GM21423 (cell line): ENCODE results near the gene P3H1.
A peak's percentile ranks its signal among the peaks of the same experiment; 100 is the strongest.
"Not testable (repeated sequence)": the region's sequence is repeated elsewhere in the genome, so short reads cannot be mapped to it uniquely, and the experiment has no call there.

Source experiments
- ATAC-seq: cut with Tn5 transposase; IDR thresholded peaks from one replicate; pipeline ENCODE4 v1.9.1; 2021; ENCODE audit warnings: mild to moderate bottlenecking, moderate library complexity; ENCODE audit not compliant: unreplicated experiment

P3H1 gene, protein sequence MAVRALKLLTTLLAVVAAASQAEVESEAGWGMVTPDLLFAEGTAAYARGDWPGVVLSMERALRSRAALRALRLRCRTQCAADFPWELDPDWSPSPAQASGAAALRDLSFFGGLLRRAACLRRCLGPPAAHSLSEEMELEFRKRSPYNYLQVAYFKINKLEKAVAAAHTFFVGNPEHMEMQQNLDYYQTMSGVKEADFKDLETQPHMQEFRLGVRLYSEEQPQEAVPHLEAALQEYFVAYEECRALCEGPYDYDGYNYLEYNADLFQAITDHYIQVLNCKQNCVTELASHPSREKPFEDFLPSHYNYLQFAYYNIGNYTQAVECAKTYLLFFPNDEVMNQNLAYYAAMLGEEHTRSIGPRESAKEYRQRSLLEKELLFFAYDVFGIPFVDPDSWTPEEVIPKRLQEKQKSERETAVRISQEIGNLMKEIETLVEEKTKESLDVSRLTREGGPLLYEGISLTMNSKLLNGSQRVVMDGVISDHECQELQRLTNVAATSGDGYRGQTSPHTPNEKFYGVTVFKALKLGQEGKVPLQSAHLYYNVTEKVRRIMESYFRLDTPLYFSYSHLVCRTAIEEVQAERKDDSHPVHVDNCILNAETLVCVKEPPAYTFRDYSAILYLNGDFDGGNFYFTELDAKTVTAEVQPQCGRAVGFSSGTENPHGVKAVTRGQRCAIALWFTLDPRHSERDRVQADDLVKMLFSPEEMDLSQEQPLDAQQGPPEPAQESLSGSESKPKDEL

GRCh38 chr1:42766741-42767509 is at the start of gene P3H1, which contains the start of gene C1orf50:
Gene P3H1, minus strand, starts transcription at chr1:42767028. Its CDS starts 57 bp downstream, at chr1:42766971.
Gene C1orf50, plus strand, starts transcription at chr1:42767249. Its CDS starts 63 bp downstream, at chr1:42767312.
- peak; percentile 88 for ATAC-seq

DNA sequence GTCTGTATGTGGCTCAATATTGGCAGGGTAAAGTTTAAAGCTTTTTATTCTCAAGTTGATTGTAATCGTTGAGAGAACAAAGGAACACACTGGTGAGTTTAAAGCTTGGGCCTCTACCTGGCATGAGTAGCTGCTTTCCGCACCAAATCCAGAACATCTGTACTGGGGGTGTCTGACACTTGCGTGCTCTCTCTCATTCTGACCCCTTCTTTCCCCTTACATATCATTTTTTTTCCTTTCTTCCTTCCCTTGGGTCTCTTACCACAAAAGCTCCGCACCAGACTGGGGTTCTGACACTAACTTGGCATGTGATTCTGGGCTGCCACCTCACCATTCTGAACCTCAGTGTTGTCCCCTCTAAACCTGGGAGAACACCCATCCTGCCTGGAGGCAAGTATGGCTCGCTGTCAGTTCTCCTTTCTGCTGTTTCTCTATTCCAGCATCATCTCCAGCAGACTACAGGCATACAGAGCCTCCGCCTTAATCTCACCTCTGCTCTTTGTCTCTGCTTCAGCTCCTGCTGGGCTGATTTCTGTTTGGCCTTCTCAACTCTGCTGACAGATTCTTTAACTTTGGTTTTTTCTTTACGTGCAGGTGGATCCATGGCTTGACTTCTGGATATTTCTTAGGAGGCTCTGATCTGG is 49.2 kb upstream of the P3H1 start:
- peak; percentile 4 for ATAC-seq

DNA sequence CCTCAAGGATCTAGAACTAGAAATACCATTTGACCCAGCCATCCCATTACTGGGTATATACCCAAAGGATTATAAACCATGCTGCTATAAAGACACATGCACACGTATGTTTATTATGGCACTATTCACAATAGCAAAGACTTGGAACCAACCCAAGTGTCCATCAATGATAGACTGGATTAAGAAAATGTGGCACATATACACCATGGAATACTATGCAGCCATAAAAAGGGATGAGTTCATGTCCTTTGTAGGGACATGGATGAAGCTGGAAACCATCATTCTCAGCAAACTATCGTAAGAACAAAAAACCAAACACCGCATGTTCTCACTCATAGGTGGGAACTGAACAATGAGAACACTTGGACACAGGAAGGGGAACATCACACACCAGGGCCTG is 48.0 kb upstream of the P3H1 start:
- ATAC-seq = not testable (repeated sequence)

DNA sequence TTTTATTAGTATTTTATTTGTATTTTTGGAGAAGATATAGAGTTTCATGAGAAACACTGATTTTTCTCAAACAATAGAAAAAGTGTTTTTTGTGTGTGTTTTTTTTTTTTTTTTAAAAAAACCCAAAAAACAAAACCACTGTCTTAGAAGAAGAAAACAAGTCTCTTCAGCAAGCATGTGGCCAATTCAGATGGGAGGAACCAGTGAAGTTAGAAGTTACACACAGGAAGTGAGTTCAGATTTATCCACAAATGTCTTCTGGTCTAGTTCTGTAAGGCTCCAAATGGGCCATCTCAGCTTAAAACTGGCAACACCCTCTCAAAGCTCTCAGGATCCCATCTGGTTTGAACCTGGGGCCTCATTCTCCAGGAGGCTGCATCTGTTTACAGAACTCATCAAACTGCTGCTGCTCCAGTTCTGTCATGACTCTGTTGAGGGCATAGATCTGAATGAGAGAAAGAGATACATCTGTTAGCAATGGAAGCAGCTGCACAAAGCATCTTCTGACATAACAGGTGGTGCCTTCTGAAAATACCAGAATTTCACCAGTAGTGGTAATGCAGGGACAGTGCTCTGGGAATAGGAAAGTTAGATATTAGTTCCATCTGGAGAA is 40.3 kb upstream of the P3H1 start:
- ATAC-seq = no peak

- no peak for ATAC-seq
These were observed 39.8 kb upstream of the P3H1 start for GRCh38 chr1:42806593-42806992.

- no peak for ATAC-seq
These were observed 39.3 kb upstream of the P3H1 start for GRCh38 chr1:42806171-42806570.

- ATAC-seq = no peak
These were observed 35.1 kb upstream of the P3H1 start for GRCh38 chr1:42801832-42802473.

DNA sequence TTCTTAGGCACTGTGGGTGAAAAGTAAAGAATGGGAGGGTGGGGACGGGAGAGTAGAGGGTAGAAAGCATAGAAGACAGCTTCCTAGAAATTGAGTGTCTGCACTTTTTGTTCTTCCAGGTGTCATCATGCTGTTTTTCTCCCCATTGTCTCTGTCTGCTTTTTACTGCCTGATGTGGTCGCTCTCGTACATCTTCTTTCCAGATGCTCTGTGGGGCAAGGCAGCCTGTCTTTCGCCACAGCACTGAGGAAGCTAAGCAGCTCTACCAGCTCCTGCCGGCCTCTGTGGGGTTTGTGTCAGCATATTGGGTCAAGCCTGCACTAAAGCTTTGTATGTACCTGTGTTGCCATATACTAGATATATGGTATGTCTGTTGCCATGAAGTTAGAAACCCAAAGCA is 31.2 kb upstream of the P3H1 start:
- no peak for ATAC-seq

GRCh38 chr1:42797414-42797813 is 30.6 kb upstream of the P3H1 start:
- no peak for ATAC-seq

- ATAC-seq = no peak
These were observed 27.0 kb upstream of the P3H1 start for GRCh38 chr1:42793824-42794223.

DNA sequence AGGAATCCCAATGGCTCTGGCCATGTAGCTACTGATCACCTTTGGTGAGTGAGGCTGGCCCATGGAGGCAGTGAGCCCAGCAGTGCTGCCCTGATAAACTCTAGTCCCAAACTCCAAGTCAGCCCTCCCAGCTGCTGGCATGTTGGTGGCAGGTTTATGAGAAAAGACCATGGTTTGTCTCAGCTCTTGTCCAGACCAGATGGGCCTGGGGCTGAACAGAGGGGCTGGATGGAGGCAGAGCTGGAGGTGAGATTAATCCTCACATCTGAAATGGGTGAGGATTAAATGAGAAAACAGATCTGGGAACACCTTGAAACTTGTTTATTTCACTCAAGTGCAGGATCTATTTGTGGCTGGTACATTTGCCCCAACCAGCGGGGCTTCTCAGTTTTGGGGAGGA is 21.2 kb upstream of the P3H1 start:
- ATAC-seq = no peak

GRCh38 chr1:42786097-42786496 is 19.3 kb upstream of the P3H1 start:
- ATAC-seq = no peak

GRCh38 chr1:42784946-42785693 is 18.3 kb upstream of the P3H1 start, which contains the start of gene TMEM269:
Gene TMEM269, plus strand, starts transcription at chr1:42784991. Its CDS starts 4,903 bp downstream, at chr1:42789894.
- no peak for ATAC-seq

GRCh38 chr1:42784547-42784945 is 17.7 kb upstream of the P3H1 start:
- no peak for ATAC-seq

- no peak for ATAC-seq
These were observed 16.3 kb upstream of the P3H1 start for GRCh38 chr1:42783092-42783491.

DNA sequence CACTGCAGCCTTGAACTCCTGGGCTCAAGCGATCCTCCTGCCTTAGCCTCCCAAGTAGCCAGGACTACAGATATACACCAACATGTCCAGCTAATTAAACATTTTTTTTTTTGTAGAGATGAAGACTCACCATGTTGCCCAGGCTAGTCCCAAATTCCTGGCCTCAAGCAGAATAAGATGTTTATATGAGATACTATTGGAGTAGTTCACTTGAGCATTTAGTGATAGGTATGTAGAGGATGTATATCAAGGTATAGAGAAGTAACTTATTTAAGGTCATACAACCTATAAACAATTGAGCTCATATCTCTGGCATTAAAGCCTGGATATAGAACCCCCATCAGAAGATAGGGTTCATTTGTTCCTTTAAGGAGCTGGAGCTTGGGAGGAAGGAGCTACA is 13.3 kb upstream of the P3H1 start:
- ATAC-seq = no peak

- ATAC-seq = no peak
These were observed 12.9 kb upstream of the P3H1 start for GRCh38 chr1:42779725-42780124.

DNA sequence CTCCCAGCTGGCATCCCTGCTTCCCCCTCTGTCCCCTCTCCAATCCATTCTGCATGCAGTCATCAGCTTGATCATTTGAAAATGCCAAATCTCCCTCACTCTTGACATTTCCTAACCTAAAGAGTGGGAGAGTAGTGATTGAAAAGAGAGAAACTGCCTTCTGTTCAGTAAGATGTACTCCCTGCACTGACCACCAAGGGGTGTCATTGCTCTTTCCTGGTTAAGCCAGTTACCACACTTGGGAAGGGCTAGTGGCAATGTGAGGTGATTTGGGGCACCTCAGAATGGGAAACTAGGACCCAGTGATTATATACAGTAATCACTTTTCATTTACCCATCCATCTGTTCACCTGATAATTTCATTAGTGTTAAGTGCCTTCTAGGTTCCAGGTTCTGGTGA is 11.0 kb upstream of the P3H1 start:
- no peak for ATAC-seq

DNA sequence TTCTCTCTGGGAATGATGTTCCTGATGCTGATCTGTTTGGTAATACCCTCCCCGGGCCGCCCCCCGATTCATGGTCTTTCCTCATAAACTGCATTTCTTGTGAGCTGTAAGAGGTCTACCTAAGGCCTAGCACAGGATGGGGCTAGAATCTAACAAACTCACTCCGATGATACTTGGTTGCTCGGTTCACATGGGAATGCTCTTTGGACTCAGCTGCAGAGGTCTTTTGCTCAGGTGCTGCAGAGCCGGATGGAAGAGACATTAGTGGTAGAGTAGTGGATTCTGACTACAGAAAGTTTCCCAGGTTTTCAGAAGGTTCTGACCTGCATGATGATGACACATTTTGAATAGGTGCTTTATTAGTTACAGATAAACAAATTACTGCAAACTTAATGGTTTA is 9.7 kb upstream of the P3H1 start:
- ATAC-seq = no peak
